GM18951 (cell line): Measurements from ENCODE around the gene MAP1LC3C.

Experiments
- POLR2A ChIP-seq: IDR thresholded peaks from 4 replicates; pipeline ENCODE4 v1.6.1; 2011; ENCODE audit warnings: mild to moderate bottlenecking; ENCODE audit not compliant: insufficient read length, insufficient read depth; ENCODE audit errors: extremely low read depth
- in situ Hi-C: fragments of 300-500 bp; cut with MboI; formaldehyde crosslinking; loops from one replicate; pipeline ENCODE4 v1.12.0; 2022; ENCODE audit warnings: low sequenced_read_pairs, mixed read lengths, inconsistent platforms; ENCODE audit not compliant: unreplicated experiment

MAP1LC3C gene

GRCh38 chr1:241976229-241976628, 22.7 kb downstream of the MAP1LC3C start:
- no peak for TF ChIP-seq POLR2A
- in situ Hi-C loops, result no loop called here

GRCh38 chr1:241972703-241973369, 26.1 kb downstream of the MAP1LC3C start:
- TF ChIP-seq POLR2A, result no peak
- in situ Hi-C loops, result no loop called here

GRCh38 chr1:241968611-241969010, 30.3 kb downstream of the MAP1LC3C start:
- in situ Hi-C loops, result no loop called here
- no peak for TF ChIP-seq POLR2A

GRCh38 chr1:241964550-241965282, 34.2 kb downstream of the MAP1LC3C start:
- in situ Hi-C loops, result no loop called here
- TF ChIP-seq POLR2A, result no peak

- in situ Hi-C loops, result no loop called here
Observed at GRCh38 chr1:241963722-241964121, 35.2 kb downstream of the MAP1LC3C start.

GRCh38 chr1:241962153-241962552, 36.7 kb downstream of the MAP1LC3C start:
- in situ Hi-C loops, result no loop called here
- TF ChIP-seq POLR2A, result no peak

More at GRCh38 chr1:241963722-241964121, 35.2 kb downstream of the MAP1LC3C start:
- TF ChIP-seq POLR2A, result no peak

- in situ Hi-C loops, result no loop called here
- no peak for TF ChIP-seq POLR2A
Observed at GRCh38 chr1:241957692-241958494, 41.0 kb downstream of the MAP1LC3C start, which contains the start of gene BECN2. BECN2 (plus strand) TSS chr1:241957767; CDS start chr1:241957767, 0 bp downstream.

- in situ Hi-C loops, result no loop called here
- no peak for TF ChIP-seq POLR2A
Observed at GRCh38 chr1:241950390-241950789, 48.5 kb downstream of the MAP1LC3C start.

- TF ChIP-seq POLR2A, result no peak
- in situ Hi-C loops, result no loop called here
Observed at GRCh38 chr1:241947354-241947753, 51.5 kb downstream of the MAP1LC3C start.
